GM19438 (cell line): Measurements from ENCODE around the gene SDK1.

ENCODE experiments used
- ATAC-seq: cut with Tn5 transposase; IDR thresholded peaks from one replicate; pipeline ENCODE4 v1.9.1; 2021; ENCODE audit warnings: low read depth; ENCODE audit not compliant: unreplicated experiment

SDK1 gene

DNA sequence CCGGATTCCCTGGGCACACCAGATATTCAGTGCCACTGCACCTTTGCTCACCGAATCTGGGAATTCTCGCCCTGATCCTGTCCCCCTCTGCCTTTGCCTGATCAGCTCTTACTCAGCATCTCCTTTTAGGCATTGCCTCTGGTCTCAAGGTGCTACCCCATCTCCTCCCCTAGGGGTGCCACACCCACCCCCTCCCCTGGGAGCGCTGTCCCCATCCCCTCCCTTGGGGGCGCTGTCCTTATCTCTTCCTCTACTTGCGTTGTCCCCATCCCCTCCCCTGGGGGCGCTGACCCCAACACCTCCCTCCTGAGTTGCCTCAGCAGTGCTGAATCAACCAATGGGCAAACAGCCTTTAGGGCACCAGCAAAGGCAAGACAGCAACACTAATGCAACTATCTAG, 694.1 kb downstream of the SDK1 start:
- ATAC-seq: no peak

DNA sequence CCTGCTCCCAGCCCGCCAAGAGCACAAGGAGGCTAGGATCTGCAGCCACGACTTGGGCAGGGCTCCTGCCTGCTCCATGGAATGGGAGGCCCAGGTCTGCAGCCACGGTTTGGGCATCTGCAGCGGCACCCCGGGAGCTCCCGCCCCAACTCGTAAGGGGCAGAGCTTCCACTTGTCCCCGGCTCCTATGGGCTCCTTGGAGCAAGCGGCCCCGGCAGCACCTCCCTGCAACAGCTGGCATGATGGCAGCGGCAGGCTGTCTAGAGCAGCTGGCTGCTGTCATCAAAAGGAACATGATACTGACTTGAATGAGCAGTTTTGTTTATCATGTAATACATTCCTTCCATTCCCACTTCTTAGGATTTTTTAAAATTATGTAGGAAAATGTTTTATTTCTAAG, 697.0 kb downstream of the SDK1 start:
- ATAC-seq: no peak

DNA sequence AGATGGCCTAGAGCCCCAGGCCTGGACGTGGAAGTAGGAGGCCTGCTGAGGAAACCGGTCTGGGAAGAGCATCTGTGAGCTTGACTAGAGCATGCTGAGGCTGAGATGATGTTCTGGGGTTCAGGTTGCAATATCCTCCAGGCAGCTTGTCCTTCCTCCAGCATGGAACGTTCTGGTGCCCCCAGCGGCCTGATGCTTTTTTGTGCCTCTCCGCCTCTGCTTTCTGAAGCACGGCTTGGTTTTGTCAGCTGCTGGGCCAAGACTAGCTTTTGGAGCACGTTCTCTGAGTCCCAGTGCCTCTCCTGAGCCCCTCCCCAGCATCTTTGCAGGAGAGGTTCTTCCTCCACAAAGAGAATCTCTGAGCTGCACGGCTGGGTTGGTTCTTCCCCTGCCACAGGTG, 699.1 kb downstream of the SDK1 start:
- no peak for ATAC-seq

DNA sequence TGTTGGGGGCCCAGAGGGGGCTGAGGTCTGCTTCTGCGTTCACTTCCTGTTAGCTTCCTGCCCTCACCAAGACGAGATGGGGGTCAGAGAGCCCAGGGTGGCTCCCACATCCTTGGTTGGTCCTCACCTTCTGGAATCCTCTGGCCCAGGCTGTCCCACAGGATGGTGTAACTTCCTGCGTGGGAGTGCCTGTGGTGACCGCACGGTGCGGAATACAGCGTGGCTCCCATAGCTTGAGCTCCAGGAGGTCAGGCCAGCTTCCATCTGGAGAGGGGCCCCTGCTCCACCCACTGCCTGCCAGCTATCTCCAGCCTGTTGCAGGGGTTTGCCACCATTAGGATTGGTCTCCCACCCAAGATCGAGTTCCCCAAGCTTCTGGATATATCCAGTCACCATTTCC, 699.9 kb downstream of the SDK1 start:
- no peak for ATAC-seq

DNA sequence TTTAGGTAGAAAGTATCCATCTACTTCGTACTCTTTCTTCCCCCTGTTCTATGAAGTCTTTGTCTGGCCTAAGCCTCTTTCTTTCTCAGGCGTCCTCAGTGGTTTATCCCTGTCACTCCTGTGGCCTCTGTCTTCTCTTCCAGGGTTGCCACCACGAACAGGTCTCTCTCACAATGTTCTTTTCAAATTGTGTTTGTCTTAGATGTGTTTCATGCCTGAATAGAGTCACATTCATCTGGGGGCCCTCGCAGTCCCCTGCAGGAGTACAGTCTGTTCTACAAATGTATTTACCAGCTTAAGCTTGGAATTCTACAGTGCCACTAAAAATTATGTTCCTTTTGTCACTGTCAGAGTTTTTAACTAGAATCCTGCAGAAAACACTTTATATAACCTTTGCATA, 700.7 kb downstream of the SDK1 start:
- no peak for ATAC-seq

DNA sequence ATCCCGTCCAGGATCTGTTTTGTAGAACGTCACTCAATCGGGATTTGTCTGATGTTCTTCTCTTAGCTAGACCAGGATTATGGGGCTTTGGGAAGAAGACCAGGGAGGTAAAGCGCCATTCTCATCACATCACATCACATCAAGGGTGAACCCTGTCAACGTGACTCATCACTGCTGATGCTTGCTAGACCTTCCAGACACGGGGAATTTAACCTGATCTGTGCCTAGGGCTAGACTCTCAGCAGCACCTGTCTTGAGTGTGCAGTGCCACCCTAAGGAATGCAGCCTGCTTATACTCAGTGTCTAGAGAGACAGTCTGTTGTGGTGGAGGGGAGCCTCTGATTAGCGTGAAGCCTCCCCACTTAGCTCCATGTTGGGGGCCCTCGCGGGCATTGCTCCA, 702.5 kb downstream of the SDK1 start:
- ATAC-seq: no peak

DNA sequence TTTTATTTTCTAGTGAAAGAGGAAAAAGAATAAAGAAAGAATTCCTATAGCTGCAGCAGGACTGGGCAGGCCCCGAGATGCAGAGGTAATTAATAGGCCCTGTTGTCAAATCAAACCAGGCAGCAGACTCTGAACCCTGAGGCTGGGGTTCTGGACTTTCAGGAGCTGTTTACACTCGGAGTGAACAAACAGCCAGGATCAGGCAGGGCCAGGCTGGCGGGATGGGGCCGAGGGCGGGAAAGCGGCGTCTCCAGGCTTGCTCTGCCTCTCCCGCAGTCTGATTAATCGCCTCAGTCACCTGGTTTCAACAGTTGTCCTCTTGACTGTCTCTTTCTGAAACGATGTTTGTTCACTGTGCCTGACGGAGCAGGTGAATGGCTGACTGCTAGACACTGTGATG, 705.6 kb downstream of the SDK1 start:
- no peak for ATAC-seq

DNA sequence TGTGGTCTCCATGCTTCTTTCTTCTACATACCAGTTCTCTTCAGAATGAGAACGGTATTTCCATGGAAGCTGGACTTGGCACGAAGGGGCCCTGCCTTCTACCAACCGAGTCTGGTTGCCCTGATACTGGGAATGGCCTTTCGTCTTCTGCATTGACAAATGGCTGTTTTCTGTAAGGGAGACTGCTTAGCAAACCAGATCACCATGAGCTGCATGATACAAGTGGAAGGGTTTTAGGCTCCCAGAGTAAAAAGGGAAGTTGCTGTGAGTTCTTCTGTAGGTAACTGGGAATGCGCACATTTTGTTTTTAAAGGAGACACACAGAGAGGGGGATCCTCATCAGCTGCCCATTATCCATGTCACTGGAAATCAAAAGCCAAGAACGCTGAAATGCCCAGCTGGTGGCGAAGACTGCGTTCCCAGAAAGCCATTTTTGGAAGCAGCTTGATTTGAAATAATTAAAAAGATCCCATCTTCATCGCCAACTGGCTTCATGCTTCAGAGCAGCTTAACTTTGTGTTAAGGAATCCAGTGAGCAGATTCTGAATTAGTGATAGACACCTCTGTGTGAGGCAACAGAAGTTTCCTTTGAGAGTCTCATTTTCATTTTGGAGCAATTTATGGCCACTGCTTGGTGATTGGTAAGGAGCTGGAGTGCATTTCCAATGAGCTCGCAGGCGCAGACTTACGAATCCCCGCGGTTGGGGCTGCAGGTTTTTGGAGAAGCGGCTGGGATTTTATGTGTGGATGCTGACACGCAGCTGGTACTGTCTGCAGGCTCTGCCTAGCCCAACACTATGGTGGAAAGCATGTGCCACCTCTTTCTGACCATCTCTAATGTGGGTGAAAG, 708.4 kb downstream of the SDK1 start:
- no peak for ATAC-seq

DNA sequence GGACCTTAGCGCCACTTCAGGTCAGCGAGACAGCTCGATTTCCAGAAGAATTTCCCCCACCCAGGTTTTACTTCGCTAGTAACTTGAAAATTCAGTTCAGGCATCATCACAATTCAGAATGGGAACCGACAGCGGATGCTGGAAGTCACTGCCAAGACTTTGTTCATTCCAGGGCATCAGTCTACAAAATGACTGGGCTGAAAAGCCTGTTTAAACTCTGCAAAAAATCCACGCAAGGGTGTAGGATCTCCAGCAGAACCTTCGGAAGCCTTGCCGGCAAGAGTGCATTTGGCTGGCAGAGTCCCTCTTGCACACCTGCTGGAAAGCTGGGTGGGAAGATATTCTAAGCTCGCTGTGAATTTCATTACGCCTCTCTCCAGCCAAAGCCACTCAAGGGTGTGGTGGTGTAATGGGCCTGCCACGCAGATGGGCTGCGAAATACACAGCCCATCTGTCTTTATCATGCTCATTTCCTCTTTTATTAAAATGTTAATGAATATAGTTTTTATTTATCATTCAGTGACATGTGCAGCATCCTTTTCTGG, 709.1 kb downstream of the SDK1 start:
- no peak for ATAC-seq

DNA sequence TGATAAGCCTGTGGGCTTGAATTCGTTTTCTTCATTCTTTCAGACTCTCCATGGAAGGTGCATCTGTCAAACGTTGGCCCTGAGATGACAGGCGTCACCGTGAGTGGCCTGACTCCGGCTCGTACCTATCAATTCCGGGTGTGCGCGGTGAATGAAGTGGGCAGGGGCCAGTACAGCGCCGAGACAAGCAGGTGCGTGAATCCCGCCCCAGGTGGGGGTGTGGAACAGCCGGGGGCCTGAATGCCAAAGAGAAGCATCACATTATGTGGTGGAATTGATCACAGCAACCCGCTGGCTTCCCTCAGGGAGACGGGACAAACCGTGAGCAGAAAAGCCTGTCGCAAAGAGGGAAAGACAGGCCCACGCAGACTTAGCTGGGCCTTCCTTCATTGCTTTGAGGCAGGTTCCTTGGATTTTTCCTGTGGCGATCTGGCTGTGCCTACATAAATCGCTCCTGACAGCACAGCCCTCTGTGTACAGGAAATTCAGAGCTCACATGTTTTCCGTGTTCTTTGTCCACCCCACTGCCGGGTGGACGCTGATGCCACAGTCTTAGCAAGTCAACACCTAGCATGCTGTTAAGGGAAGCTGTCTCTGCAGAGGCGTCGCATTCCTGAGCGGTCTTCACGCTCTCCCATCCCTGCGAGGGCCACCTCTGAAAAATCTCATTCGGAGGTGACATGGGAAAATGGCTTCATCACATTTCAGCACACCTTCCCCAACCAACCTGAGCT, 710.0 kb downstream of the SDK1 start:
- ATAC-seq: no peak

DNA sequence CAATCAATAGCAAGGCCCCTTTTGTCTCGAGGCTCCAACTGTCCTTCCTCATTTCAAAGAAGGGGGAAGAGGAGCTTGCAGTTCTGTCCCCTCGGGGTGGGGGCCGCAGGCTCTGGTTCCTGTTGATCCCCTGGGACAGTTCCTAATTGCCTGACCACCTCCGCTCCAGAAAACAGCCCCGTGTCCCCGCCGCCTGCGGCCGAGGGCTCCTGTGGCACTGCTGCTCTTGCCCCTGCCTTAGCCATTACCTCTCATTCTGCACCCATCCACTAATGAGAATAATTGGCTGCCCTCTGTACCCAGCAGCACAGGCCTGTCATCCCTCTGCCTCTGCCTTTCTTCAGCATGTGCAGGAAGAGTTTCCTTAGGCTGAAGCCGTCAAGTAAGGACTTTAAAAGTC, 712.7 kb downstream of the SDK1 start:
- ATAC-seq: no peak

DNA sequence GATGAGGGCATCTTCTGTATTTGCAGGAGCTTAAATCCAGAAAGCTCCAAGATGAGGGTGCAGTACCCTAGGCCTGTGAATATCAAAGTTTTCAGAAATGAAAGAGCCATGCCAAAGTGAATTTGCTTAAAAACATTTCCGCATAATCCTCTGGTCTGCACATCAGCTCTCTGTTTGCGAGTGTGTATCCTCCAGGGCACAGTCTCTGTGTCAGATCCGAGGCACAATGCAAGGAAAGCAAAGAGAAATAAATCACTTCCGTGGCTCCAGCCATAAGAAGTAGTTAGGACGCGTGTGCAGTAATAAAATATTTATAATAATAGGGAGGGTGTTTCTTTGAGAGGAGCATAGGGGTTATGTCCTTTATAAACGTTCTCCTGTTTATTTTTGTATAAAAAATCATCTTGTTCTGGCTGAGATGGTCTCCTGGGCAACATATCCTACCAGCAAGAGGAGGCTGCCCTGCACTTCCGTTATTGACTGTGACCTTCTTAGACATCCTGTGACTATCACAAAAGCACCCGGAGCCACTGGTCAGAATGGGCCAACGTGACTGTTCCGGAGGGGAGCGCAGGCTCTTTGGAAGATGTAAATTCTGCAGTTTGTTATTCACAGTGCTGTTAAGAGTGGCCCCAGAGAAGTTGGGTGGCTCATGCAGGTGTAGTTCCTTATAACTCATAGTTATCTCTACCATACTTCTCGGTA, 713.4 kb downstream of the SDK1 start:
- no peak for ATAC-seq

DNA sequence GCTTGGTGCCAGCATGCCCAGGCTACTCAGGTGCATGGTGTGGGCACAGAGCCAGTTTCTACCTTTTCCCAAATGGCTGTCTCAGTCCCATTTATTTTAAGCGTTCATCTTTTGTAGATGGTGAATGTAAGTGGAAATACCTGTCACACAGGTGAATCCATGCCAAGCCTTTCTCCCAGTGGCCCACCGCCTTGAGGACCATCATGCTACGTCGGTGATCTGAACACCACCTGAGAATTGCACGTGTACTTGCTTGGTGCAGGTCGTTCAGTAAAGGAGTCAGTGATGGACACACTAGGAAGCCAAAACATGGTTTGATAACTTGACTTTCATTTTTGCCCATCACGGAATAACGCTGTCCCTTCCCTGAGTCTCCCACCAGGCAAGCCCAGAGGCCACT, 714.3 kb downstream of the SDK1 start:
- ATAC-seq: no peak

DNA sequence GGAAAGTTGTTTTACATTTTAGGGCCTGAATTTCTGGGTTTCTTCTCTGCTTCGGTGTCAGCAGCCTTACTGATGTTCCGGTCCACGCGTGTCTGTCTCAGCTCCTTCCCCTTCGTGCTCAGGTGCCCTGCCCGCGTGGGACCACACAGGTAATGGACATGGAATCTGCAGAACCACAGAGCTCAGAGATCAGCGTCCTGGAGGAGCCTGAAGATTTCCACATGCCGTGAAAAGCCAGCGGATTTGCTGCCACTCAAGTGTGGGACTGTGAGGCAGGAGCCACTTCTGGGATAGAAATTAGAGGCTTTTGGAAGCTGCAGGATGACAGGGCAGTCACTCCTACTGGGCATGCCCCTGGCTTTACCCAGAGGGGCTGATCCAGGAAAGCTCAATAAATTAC, 714.9 kb downstream of the SDK1 start:
- ATAC-seq: no peak

DNA sequence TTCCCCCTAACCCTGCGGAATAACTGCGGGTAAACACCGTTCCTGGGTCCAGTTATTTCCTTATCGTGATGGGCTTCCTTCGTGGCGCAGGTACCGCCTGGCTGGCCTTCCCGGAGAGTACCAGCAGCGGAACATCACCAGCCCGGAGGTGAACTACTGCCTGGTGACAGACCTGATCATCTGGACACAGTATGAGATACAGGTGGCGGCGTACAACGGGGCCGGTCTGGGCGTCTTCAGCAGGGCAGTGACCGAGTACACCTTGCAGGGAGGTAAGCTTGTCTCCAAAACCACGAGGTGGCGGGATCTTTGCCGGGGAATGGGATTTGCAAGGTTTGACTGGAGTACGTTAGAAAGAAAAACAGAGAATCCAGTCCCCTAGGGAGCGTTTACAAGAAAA, 716.0 kb downstream of the SDK1 start:
- no peak for ATAC-seq

DNA sequence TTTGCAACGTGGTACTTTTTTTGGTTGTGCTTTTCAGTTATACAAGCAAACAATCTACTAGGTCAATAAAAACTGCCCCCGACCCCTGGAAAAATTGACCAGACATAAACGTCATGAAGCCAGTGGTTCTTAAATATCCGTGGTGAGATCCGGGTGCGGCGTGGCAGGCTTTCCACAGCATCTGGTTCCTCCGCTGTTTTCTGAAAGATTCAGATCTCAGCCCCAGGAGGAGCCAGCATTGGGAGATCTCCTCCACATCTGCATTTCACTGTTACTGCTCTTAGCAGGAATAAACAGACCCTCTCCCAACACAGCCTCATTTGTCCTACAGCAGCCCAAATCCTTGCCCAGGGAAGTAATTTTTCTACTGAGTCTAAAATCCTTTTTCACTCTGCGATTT, 716.7 kb downstream of the SDK1 start:
- no peak for ATAC-seq

DNA sequence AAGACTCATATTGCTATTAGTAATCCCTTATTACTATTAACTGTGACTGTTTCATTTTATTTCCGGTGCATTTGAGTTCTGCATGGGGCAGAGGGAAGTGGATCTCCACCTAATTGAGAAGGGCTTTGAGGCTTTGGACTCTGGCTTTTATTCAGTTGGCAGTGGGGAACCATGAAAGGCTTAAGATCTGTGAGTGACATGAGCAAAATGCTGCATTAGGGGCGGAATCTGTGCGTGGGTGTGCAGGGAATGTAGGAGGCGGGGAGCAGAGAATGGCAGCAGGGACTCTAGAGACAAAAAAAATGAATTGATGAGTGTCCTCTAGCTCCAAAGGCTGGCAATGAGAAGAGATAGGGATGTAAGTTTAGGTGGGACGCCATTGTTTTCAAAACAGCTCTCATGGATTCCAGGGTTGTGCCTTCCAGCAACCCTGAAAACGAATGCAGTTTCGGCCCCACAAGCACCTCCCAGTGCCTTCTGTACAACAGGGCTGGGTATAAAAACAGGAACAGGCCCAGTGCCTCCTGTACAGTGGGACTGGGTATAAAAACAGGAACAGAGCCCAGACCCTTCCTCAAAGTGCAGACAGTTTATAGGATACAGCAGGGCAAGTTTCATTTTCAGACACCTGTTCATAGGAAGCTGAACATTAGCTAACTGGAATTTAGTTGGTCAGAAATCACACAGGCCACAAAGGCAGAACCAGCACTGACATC, 717.7 kb downstream of the SDK1 start:
- no peak for ATAC-seq

DNA sequence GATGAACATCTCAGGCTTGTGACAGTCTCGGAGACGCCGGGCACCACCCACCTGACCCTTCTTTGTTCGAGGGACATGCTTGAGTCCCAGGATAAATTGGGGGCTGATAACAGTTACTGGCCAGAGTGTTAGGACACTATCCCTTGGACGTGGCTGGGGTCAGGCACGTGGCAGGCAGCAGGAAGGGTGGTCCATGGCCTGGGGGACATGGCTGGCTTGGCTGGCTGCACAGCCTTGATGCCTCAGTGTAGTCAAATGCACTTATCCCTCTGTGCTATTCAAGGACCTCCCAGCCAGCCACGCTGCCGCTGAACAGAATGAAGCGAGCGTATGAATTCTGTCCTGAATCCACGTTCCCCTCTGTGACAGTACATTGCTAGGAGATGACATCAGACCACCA, 719.0 kb downstream of the SDK1 start:
- ATAC-seq: no peak

DNA sequence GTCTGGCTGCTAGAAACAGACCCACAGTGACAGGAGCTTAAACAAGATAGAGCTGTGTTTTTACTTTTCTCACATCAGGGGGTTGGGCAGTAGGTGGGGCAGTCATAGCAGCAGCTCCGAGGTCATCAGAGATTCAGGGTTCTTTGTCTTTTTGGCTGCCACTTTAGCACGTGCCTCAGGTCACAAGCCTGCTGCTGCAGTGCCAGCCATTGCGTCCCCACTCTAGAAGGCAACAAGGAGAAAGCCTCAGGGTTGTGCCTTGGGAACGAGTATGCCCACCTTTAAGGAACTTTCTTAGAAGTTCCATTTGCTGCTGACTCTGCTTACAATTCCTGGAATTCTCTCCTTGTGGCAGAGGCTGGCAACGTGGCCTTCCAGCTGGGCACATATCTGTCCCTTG, 720.4 kb downstream of the SDK1 start:
- ATAC-seq: no peak

DNA sequence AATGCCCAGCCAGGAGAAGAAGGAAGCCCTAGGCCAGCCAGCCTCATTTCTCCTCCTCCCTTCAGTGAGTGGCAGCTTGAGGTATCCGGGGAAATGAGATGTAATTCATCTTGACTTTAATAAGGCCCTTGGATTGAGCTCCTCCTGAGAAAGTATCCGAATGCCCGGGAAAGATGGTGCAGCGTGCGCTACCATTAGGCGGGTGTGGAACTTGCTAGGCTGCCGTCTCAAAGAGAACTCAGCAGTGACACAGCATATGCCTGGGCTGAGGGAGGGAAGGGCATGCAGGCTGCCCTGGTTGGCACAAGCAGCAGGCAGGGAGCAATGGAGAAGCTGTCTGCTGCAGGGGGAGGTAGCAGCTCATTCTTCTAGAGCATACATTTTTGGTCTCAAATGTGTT, 721.2 kb downstream of the SDK1 start:
- no peak for ATAC-seq

DNA sequence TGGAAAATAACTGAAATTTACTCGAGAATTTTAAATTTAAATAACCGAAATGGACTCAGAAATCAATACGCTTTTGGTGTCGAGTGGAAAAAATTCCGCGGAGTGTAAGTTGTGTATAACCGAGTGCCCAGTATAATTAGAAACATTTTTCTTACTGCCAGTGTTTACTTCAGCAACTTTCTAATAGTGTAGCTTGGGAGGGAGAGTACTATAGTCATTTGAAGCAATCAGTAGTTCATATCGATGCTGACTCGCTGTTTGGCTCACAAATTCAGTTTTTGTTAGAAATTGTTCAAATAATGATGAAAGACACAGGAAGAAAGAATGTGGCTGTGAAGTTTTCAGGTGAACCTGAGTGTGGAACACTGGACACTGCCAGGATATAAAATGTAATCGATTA, 722.5 kb downstream of the SDK1 start:
- no peak for ATAC-seq
